Spleen (tissue), 7 donors: ENCODE measurements around the gene ZC3H7A.
"Not testable (repeated sequence)": the region's sequence is repeated elsewhere in the genome, so short reads cannot be mapped to it uniquely, and the experiment has no call there.

Experiments
- CTCF ChIP-seq, 11 experiments: fragments of 200-600 bp in 7 of 11; fragments of 450-650 bp in 4 of 11; sonication (generic) in 4 of 11; IDR thresholded peaks in 8 of 11; conservative IDR thresholded peaks in 3 of 11; 1 replicate in 7 of 11; 2 replicates in 4 of 11; pipeline versions ENCODE4 v1.4.0 to v1.8.0; 2016 to 2021; ENCODE audit warnings: antibody characterized with exemption in 11 of 11, inconsistent platforms in 4 of 11, mild to moderate bottlenecking in 1 of 11
- POLR2A ChIP-seq, 3 donors: fragments of 450-650 bp; IDR thresholded peaks; one replicate each; pipeline ENCODE4 v1.5.1; 2017; ENCODE audit warnings: antibody characterized with exemption in 3 of 3, mild to moderate bottlenecking in 1 of 3
- donor health status: DM: no; HTN: no; CAD: no; lungs with moderate emphysema.
- donor health status: DM: no; HTN: no; CAD: no.
- donor health status: DM: no; HTN: no; CAD: no.

GRCh38 chr16:11814800-11815199, 17.7 kb upstream of the ZC3H7A start:
- not testable (repeated sequence) for TF ChIP-seq CTCF (IDR thresholded peaks at IDR 0.05 in 8 of 11, conservative IDR thresholded peaks at IDR 0.05 in 3 of 11); POLR2A (IDR thresholded peaks at IDR 0.05)
